H9 (cell line): Measurements from ENCODE around the gene C1QTNF3. TPM values are rescaled to one million over a fixed set of nuclear protein-coding genes. Genes with fewer than 3 reads are reported as not detected.

Experiments used
- DNase-seq: peaks from one replicate; pipeline ENCODE4 v3.0.0-alpha.2; 2017
- H2AFZ ChIP-seq: one replicate; pipeline ENCODE4 v1.6.1; 2013; ENCODE audit warnings: mild to moderate bottlenecking, low read length, control low read depth, moderate library complexity
- H2AK5ac ChIP-seq: 2 replicates; pipeline ENCODE4 v1.6.1; 2013; ENCODE audit warnings: low read length, control low read depth, mixed read lengths; ENCODE audit not compliant: insufficient read length
- H2BK120ac ChIP-seq: one replicate; pipeline ENCODE4 v1.6.1; 2013; ENCODE audit warnings: low read depth, mild to moderate bottlenecking, low read length, control low read depth, inconsistent platforms; ENCODE audit not compliant: poor library complexity, severe bottlenecking
- H2BK12ac ChIP-seq: 2 replicates; pipeline ENCODE4 v1.6.1; 2013; ENCODE audit warnings: low read length, control low read depth, mixed read lengths, low read depth; ENCODE audit not compliant: insufficient read length
- H2BK15ac ChIP-seq: 2 replicates; pipeline ENCODE4 v1.6.1; 2013; ENCODE audit warnings: low read depth, low read length, control low read depth
- H2BK20ac ChIP-seq: one replicate; pipeline ENCODE4 v1.6.1; 2013; ENCODE audit warnings: low read depth, mild to moderate bottlenecking, low read length, control low read depth, inconsistent platforms; ENCODE audit not compliant: poor library complexity, severe bottlenecking
- H2BK5ac ChIP-seq: 2 replicates; pipeline ENCODE4 v1.6.1; 2013; ENCODE audit warnings: low read length, control low read depth, mixed read lengths; ENCODE audit not compliant: insufficient read length
- H3K14ac ChIP-seq: 2 replicates; pipeline ENCODE4 v1.6.1; 2013; ENCODE audit warnings: low read length, control low read depth; ENCODE audit not compliant: insufficient read depth
- H3K18ac ChIP-seq: 2 replicates; pipeline ENCODE4 v1.6.1; 2013; ENCODE audit warnings: low read depth, mild to moderate bottlenecking, mixed read lengths, low read length, control low read depth; ENCODE audit not compliant: insufficient read length
- H3K23ac ChIP-seq: 2 replicates; pipeline ENCODE4 v1.6.1; 2013; ENCODE audit warnings: low read length, control low read depth, mixed read lengths, low read depth; ENCODE audit not compliant: insufficient read length
- H3K23me2 ChIP-seq: 2 replicates; pipeline ENCODE4 v1.6.1; 2013; ENCODE audit warnings: low read depth, mild to moderate bottlenecking, mixed read lengths, low read length, control low read depth; ENCODE audit not compliant: insufficient read length, poor library complexity, severe bottlenecking
- H3K27ac ChIP-seq: 2 replicates; pipeline ENCODE4 v1.5.1; 2013; ENCODE audit warnings: low read length, control low read depth, mixed read lengths, low read depth; ENCODE audit not compliant: insufficient read length
- H3K27me3 ChIP-seq: 2 replicates; pipeline ENCODE4 v1.6.1; 2013; ENCODE audit warnings: low read length, control low read depth, inconsistent platforms; ENCODE audit not compliant: insufficient read depth
- H3K4ac ChIP-seq: 2 replicates; pipeline ENCODE4 v1.6.1; 2013; ENCODE audit warnings: low read depth, mild to moderate bottlenecking, control low read depth, inconsistent platforms, low read length, moderate library complexity
- H3K4me1 ChIP-seq: 2 replicates; pipeline ENCODE4 v1.6.1; 2013; ENCODE audit warnings: low read length, control low read depth, inconsistent platforms; ENCODE audit not compliant: insufficient read depth
- H3K4me2 ChIP-seq: 2 replicates; pipeline ENCODE4 v1.6.1; 2013; ENCODE audit warnings: low read length, control low read depth, mixed read lengths; ENCODE audit not compliant: insufficient read length, insufficient read depth
- H3K56ac ChIP-seq: 2 replicates; pipeline ENCODE4 v1.6.1; 2013; ENCODE audit warnings: low read depth, mild to moderate bottlenecking, mixed read lengths, low read length, control low read depth; ENCODE audit not compliant: insufficient read length
- H3K79me1 ChIP-seq: 2 replicates; pipeline ENCODE4 v1.6.1; 2013; ENCODE audit warnings: low read depth, mild to moderate bottlenecking, moderate library complexity, low read length, control low read depth, inconsistent platforms; ENCODE audit not compliant: insufficient read depth, poor library complexity, severe bottlenecking
- H3K79me2 ChIP-seq: 2 replicates; pipeline ENCODE4 v1.6.1; 2013; ENCODE audit warnings: low read length, control low read depth, inconsistent platforms; ENCODE audit not compliant: insufficient read depth
- H3K9ac ChIP-seq: 2 replicates; pipeline ENCODE4 v1.6.1; 2013; ENCODE audit warnings: low read length, control low read depth, mixed read lengths; ENCODE audit not compliant: insufficient read length; ENCODE audit errors: extremely low read depth
- H3K9me3 ChIP-seq: one replicate; pipeline ENCODE4 v1.6.1; 2013; ENCODE audit warnings: low read depth, low read length, inconsistent platforms; ENCODE audit not compliant: control insufficient read depth
- H3T11ph ChIP-seq: one replicate; pipeline ENCODE4 v1.6.1; 2013; ENCODE audit warnings: mild to moderate bottlenecking, low read length, control low read depth, inconsistent platforms
- H4K20me1 ChIP-seq: one replicate; pipeline ENCODE4 v1.6.1; 2013; ENCODE audit not compliant: control insufficient read depth, insufficient read length, insufficient read depth
- H4K5ac ChIP-seq: 2 replicates; pipeline ENCODE4 v1.6.1; 2013; ENCODE audit warnings: low read depth, mild to moderate bottlenecking, mixed read lengths, low read length, control low read depth; ENCODE audit not compliant: insufficient read length
- H4K8ac ChIP-seq: replicated peaks from 2 replicates; pipeline ENCODE4 v1.6.1; 2013; ENCODE audit warnings: low read length, control low read depth, mixed read lengths, low read depth; ENCODE audit not compliant: insufficient read length
- H4K91ac ChIP-seq: 2 replicates; pipeline ENCODE4 v1.6.1; 2013; ENCODE audit warnings: low read depth, mild to moderate bottlenecking, moderate library complexity, mixed read lengths, low read length, control low read depth; ENCODE audit not compliant: insufficient read length
- H3K27ac Mint-ChIP-seq, 3 experiments: 2 replicates in 2 of 3; 3 replicates in 1 of 3; pipeline ENCODE4 v1.8.0; 2020 to 2021; ENCODE audit warnings: mixed read lengths in 3 of 3, mild to moderate bottlenecking in 1 of 3, moderate library complexity in 1 of 3
- H3K27me3 Mint-ChIP-seq: 2 replicates; pipeline ENCODE4 v1.8.0; 2021; ENCODE audit warnings: low read depth, mild to moderate bottlenecking, moderate library complexity, mixed read lengths
- H3K36me3 Mint-ChIP-seq, 3 experiments: 2 replicates in 2 of 3; 3 replicates in 1 of 3; pipeline ENCODE4 v1.8.0; 2020 to 2021; ENCODE audit warnings: low read depth in 3 of 3, mixed read lengths in 3 of 3; ENCODE audit not compliant: insufficient read depth in 1 of 3
- H3K4me1 Mint-ChIP-seq, 2 experiments: 2 replicates each; pipeline ENCODE4 v1.8.0; 2020; ENCODE audit warnings: mixed read lengths in 2 of 2
- H3K4me3 Mint-ChIP-seq, 2 experiments: 2 replicates in 1 of 2; 3 replicates in 1 of 2; pipeline ENCODE4 v1.8.0; 2020 to 2021; ENCODE audit warnings: mild to moderate bottlenecking in 2 of 2, mixed read lengths in 2 of 2, moderate library complexity in 1 of 2
- H3K9me3 Mint-ChIP-seq, 2 experiments: 2 replicates in 1 of 2; 3 replicates in 1 of 2; pipeline ENCODE4 v1.8.0; 2020; ENCODE audit warnings: mild to moderate bottlenecking in 2 of 2, mixed read lengths in 2 of 2, moderate library complexity in 1 of 2
- WGBS: extraction: QIAGEN DNeasy Blood & Tissue Kit; methylation state at CpG from one replicate; pipeline ENCODE4 v1.1.7; 2013; ENCODE audit warnings: missing lambda C conversion rate, low lambda C conversion rate, mixed read lengths; ENCODE audit not compliant: insufficient read length; ENCODE audit errors: extremely low coverage; 5-methylcytosine and 5-hydroxymethylcytosine counted together
- total RNA-seq: library from RNA; stranded (reverse); gene quantifications from 2 replicates; pipeline ENCODE4 v1.2.1, GENCODE V29; 2021
- TF ChIP-seq, protein P1 (sequence below): fragments of 200-600 bp; sonication (generic); conservative IDR thresholded peaks from 3 replicates; pipeline ENCODE4 v1.8.0; 2021; ENCODE audit warnings: antibody characterized with exemption, mild to moderate bottlenecking

C1QTNF3 gene
- total RNA-seq, 1 experiment from 2014 or later: 1.1 TPM

DNA sequence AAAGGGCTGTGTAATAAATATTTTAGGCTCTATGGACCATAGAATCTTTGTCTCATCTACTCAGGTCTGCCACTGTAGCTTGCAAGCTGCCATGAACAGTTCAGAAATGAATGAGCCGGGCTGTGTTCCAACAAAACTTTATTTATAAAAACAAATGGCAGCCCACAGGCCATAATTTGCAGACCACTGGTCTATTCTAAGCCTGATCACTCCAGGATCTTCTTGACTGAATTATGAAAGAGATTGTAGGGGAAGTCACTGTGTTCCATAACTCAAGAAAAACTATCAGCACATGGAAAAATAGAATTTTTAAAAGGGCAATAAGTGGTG is 11.4 kb upstream of the C1QTNF3 start:
- TF ChIP-seq, protein P1, sequence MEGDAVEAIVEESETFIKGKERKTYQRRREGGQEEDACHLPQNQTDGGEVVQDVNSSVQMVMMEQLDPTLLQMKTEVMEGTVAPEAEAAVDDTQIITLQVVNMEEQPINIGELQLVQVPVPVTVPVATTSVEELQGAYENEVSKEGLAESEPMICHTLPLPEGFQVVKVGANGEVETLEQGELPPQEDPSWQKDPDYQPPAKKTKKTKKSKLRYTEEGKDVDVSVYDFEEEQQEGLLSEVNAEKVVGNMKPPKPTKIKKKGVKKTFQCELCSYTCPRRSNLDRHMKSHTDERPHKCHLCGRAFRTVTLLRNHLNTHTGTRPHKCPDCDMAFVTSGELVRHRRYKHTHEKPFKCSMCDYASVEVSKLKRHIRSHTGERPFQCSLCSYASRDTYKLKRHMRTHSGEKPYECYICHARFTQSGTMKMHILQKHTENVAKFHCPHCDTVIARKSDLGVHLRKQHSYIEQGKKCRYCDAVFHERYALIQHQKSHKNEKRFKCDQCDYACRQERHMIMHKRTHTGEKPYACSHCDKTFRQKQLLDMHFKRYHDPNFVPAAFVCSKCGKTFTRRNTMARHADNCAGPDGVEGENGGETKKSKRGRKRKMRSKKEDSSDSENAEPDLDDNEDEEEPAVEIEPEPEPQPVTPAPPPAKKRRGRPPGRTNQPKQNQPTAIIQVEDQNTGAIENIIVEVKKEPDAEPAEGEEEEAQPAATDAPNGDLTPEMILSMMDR: no peak
- no peak overlapping the region for H4K5ac ChIP-seq
- no peak overlapping the region for H3K23ac ChIP-seq
- H3K36me3 Mint-ChIP-seq: peaks cover 0 to 15% (median 0%) of the 10 kb centered on the region in 3 experiments; a peak in 1 of 7 replicates
- H3K27ac ChIP-seq: no peak overlapping the region
- no peak overlapping the region for H3K56ac ChIP-seq
- no peak overlapping the region for H2BK5ac ChIP-seq
- no peak overlapping the region for H4K91ac ChIP-seq
- no peaks in the 10 kb centered on the region for H3K79me1 ChIP-seq
- H3K4me3 Mint-ChIP-seq: no peak overlapping the region
- no peak for DNase-seq
- H3K23me2 ChIP-seq: no peaks in the 10 kb centered on the region
- H3K27ac Mint-ChIP-seq: no peak overlapping the region
- H3K9me3 Mint-ChIP-seq: no peaks in the 10 kb centered on the region
- H3K4me2 ChIP-seq: no peak overlapping the region
- H4K8ac ChIP-seq: no peak overlapping the region
- no peak overlapping the region for H3T11ph ChIP-seq
- no peak overlapping the region for H3K4ac ChIP-seq
- no peak overlapping the region for H3K9ac ChIP-seq
- no peaks in the 10 kb centered on the region for H3K27me3 Mint-ChIP-seq
- H3K18ac ChIP-seq: no peak overlapping the region
- no peaks in the 10 kb centered on the region for H4K20me1 ChIP-seq
- H3K4me1 ChIP-seq: no peaks in the 10 kb centered on the region
- H2BK15ac ChIP-seq: no peak overlapping the region
- H2BK12ac ChIP-seq: no peak overlapping the region
- H3K79me2 ChIP-seq: no peaks in the 10 kb centered on the region
- no peak overlapping the region for H2BK20ac ChIP-seq
- no CpG with 5 or more reads among the region's 1 CpG for WGBS
- H3K27me3 ChIP-seq: no peaks in the 10 kb centered on the region
- no peak overlapping the region for H3K14ac ChIP-seq
- no peak overlapping the region for H2AK5ac ChIP-seq
- no peaks in the 10 kb centered on the region for H3K9me3 ChIP-seq
- H3K4me1 Mint-ChIP-seq: no peaks in the 10 kb centered on the region
- H2BK120ac ChIP-seq: no peak overlapping the region
- H2AFZ ChIP-seq: no peak overlapping the region
